Activated CD4-positive, alpha-beta T cell treated with anti-CD3 and anti-CD28 coated beads for 36 hours (primary cell): Measurements from ENCODE around the gene STXBP1. TPM values are rescaled to one million over a fixed set of nuclear protein-coding genes. Genes with fewer than 3 reads are reported as not detected.

Source experiments
- ATAC-seq: fragments of 200-7000 bp; cut with Tn5 transposase; one replicate; pipeline ENCODE4 v1.10.0; 2021; ENCODE audit warnings: mild to moderate bottlenecking, moderate library complexity
- CTCF ChIA-PET: fragments of 350-600 bp; sonication (Branson Sonifier 250); formaldehyde crosslinking; loops from one replicate; lab custom pipeline; 2021; ENCODE audit warnings: antibody characterized with exemption; lab: Charles Lee
- POLR2A ChIA-PET: fragments of 350-600 bp; sonication (Branson Sonifier 250); formaldehyde crosslinking; loops from one replicate; lab custom pipeline; 2021; ENCODE audit warnings: antibody characterized with exemption, inconsistent platforms; lab: Charles Lee
- DNase-seq: peaks from one replicate; pipeline ENCODE4 v3.0.0-alpha.2; 2020
- H3K27ac Mint-ChIP-seq: one replicate; pipeline ENCODE4 v1.8.0; 2021; ENCODE audit warnings: mixed read lengths
- H3K27me3 Mint-ChIP-seq: one replicate; pipeline ENCODE4 v1.8.0; 2021; ENCODE audit warnings: mixed read lengths
- H3K36me3 Mint-ChIP-seq: one replicate; pipeline ENCODE4 v1.8.0; 2021; ENCODE audit warnings: low read depth, mixed read lengths
- H3K4me1 Mint-ChIP-seq: one replicate; pipeline ENCODE4 v1.8.0; 2021; ENCODE audit warnings: mixed read lengths
- H3K4me3 Mint-ChIP-seq: one replicate; pipeline ENCODE4 v1.8.0; 2021; ENCODE audit warnings: mild to moderate bottlenecking, moderate library complexity, mixed read lengths
- H3K9me3 Mint-ChIP-seq: one replicate; pipeline ENCODE4 v1.8.0; 2021; ENCODE audit warnings: low read depth, mixed read lengths
- intact Hi-C, 2 experiments: fragments of 100-400 bp; cut with DNase I in 1 of 2; cut with micrococcal nuclease in 1 of 2; formaldehyde crosslinking; loops; one replicate each; pipeline versions ENCODE4 v1.14.2 to v1.15.1; 2022 to 2024; cut with DNase I, micrococcal nuclease
- total RNA-seq, 2 experiments: library from RNA; stranded (reverse); gene quantifications; one replicate each; pipeline ENCODE4 v1.2.3, GENCODE V29; 2021

Gene STXBP1
- total RNA-seq, 2 experiments from 2014 or later = 15.9 to 18.1 TPM

DNA sequence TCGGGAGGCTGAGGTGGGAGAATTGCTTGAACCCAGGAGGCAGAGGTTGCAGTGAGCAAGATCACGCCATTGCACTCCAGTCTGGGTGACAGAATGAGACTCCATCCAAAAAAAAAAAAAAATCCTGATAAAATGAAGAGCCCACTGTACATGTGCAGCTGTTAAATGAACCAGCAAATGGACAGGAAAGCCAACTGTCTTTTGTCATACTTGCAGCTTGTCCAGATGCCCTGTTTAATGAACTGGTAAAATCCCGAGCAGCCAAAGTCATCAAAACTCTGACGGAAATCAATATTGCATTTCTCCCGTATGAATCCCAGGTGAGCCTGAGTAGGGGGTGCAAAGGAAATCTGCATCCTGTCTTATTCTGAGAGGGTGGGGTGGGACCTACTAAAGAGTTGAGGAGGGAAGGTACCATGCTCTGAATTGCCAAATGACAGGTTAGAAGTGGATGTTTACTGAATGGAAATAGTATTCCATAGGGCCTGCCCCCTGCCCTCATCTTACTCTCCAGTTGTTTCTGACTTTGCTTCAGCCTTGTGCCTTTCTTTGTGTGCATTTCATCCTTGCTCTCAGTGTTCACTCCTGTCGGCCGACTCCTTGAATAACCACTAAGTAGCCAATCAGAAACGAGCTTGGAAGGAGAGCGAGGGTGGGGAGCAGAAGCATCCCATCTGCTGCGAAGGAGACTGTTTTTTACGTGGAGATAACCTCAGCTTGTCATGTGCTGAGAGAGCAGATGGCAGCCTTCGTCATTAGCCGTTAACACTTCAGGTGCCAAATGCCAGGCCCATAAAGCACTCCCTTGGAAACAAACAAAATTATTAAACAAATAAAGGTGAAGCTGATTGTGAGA lies 49.0 kb downstream of the STXBP1 start:
- Mint-ChIP-seq H3K4me1 (no peaks in the 10 kb centered on the region), H3K36me3 (no peaks in the 10 kb centered on the region)

DNA sequence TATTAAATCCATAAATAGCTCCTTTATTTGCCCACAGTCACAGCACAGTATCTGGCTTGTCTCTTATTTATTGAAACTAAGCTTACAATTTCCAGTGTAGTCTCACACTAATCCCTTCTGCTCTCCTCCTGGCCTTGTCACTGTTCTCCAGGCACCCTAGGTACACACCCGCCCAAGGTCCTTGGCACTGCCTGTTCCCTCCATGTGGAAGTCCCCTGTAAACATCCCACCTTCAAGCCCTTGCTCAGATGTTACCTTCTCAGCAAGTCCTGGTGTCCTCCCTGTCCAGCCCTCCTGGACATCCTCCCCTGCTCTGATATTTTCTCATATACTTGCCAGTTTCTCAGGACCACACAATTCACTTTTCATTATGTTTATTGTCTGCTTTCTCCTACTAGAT lies 50.5 kb downstream of the STXBP1 start:
- POLR2A ChIA-PET = no interaction called here
- intact Hi-C loops = no loop called here
- no peaks in the 10 kb centered on the region for H3K4me1 Mint-ChIP-seq
- no peak for DNase-seq
- no peaks in the 10 kb centered on the region for H3K9me3 Mint-ChIP-seq
- CTCF ChIA-PET = interaction anchor here (0.7 kb wide), 1 partner anchor 31 kb away, joined by 3 read pairs; no protein-coding TSS in a partner anchor
- no peaks in the 10 kb centered on the region for H3K27me3 Mint-ChIP-seq
- H3K4me3 Mint-ChIP-seq = no peak overlapping the region
- ATAC-seq = no peak
- no peaks in the 10 kb centered on the region for H3K36me3 Mint-ChIP-seq
- no peak overlapping the region for H3K27ac Mint-ChIP-seq

More for the DNA sequence above, 49.0 kb downstream of the STXBP1 start:
- Mint-ChIP-seq H3K27me3 (no peaks in the 10 kb centered on the region), H3K4me3 (no peak overlapping the region), H3K9me3 (no peaks in the 10 kb centered on the region), H3K27ac (no peak overlapping the region)
- POLR2A ChIA-PET = no interaction called here
- ATAC-seq = no peak
- DNase-seq = no peak
- intact Hi-C loops = no loop called here
- CTCF ChIA-PET = interaction anchor here (1.1 kb wide), 1 partner anchor 9 kb away, joined by 3 read pairs; no protein-coding TSS in a partner anchor

DNA sequence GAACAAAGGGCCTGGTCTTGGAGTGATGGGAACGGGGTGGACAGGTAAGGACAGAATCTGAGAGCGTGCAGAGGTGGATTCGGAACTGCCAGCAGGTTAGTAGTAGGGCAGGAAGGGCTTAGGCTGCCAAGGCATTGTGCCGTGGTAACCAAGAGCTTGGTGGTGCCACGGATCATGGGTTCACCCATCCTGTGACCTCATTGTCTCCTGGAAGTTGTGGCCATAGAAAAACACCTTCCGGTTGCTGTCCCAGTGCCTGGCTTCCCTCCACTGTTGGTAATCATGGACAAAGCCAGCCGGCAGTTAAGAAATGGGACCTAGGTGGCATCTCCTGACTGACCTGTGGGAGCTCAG lies 52.2 kb downstream of the STXBP1 start:
- Mint-ChIP-seq H3K27ac (no peak overlapping the region), H3K36me3 (no peaks in the 10 kb centered on the region), H3K9me3 (no peaks in the 10 kb centered on the region), H3K4me1 (no peaks in the 10 kb centered on the region), H3K4me3 (no peak overlapping the region), H3K27me3 (no peaks in the 10 kb centered on the region)
- ChIA-PET CTCF (no interaction called here), POLR2A (no interaction called here)
- DNase-seq (no peak), ATAC-seq (no peak)
- intact Hi-C loops = no loop called here

DNA sequence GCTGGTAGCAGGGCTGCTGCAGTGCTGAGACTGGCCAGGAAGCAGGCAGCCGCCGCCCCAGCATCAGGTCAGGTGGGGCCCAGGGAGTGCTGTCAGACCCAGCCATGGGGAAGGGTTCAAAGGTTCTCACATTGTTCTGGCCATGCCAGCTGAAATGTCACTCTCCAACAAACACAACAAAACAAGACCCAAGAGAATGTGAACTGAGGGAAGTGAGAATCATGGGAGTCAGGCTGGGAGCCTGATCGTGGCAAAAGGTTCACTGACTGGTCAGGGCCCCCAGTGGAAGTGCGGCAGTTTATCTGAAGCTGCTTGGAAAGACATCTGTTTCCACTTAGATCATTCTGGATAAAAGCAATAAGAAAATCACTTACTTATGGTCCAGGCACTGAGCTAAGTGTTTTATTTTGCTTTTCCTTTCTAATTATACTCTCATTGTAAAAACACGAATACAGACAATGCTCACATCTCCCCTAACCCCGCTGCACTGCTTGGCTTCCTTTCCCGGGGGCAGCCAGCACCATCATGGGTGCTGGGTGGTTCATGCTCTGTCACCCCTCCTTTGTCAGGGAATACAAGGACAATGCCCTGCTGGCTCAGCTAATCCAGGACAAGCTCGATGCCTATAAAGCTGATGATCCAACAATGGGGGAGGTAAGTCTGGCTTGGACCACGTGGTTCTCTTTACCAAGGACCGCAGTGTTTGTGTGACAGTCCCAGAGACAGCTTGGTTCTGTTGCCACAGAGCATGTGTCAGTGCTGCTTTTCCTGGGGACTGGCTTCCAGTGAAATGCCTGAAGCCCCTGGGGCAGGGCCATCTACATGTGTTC lies 52.8 kb downstream of the STXBP1 start:
- no peaks in the 10 kb centered on the region for H3K4me1 Mint-ChIP-seq

DNA sequence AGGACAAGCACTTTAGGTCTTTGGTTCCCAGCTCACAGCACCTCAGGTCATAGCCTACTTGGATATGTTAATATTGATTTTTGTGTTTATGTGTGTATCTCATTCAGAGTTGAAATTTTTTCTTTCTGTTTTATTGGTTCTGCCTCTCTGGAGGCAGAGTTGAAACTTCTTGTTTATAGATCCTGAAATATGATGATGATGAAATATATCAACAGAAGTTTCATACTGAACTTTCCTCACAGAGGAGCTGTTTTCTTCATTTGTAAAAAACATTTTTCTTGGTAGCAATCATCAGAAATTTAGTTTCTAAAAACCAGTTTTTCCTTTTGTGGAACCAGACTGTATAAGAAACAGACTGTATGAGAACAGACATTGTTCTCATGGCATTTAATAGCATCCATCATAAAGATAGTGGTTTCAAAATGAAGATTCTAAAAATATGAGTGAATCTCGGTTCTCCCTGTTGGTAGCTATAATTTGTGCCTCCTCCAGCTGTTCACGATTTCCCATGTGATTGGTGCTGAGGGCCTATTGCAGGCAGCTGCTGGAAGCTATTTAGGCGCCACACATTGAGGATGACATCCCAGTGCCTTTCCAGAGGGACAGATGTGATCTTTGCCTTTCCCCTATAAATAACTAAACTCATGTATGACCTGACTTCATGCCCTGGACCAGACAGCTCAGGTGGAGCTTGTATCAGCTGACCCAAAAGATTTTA lies 55.2 kb downstream of the STXBP1 start:
- H3K27me3 Mint-ChIP-seq = no peaks in the 10 kb centered on the region
- DNase-seq (no peak), ATAC-seq (no peak)
- no peaks in the 10 kb centered on the region for H3K36me3 Mint-ChIP-seq
- no peaks in the 10 kb centered on the region for H3K9me3 Mint-ChIP-seq
- H3K4me3 Mint-ChIP-seq = no peak overlapping the region
- ChIA-PET POLR2A (no interaction called here), CTCF (interaction anchor here (0.6 to 1.7 kb wide), 6 partner anchors 16 to 272 kb away, joined by 3 to 5 read pairs (median 3); partner anchors contain the start of genes PIP5KL1 and TOR2A)
- intact Hi-C loops = no loop called here
- no peaks in the 10 kb centered on the region for H3K4me1 Mint-ChIP-seq
- H3K27ac Mint-ChIP-seq = no peak overlapping the region

More for the DNA sequence above, 52.8 kb downstream of the STXBP1 start:
- H3K36me3 Mint-ChIP-seq = no peaks in the 10 kb centered on the region
- no peaks in the 10 kb centered on the region for H3K27me3 Mint-ChIP-seq
- H3K4me3 Mint-ChIP-seq = no peak overlapping the region
- POLR2A ChIA-PET = no interaction called here
- no peak overlapping the region for H3K27ac Mint-ChIP-seq
- CTCF ChIA-PET = interaction anchor here (0.7 kb wide), 1 partner anchor 70 kb away, joined by 5 read pairs; no protein-coding TSS in a partner anchor
- intact Hi-C loops = no loop called here
- ATAC-seq = no peak
- no peak for DNase-seq
- H3K9me3 Mint-ChIP-seq = no peaks in the 10 kb centered on the region

DNA sequence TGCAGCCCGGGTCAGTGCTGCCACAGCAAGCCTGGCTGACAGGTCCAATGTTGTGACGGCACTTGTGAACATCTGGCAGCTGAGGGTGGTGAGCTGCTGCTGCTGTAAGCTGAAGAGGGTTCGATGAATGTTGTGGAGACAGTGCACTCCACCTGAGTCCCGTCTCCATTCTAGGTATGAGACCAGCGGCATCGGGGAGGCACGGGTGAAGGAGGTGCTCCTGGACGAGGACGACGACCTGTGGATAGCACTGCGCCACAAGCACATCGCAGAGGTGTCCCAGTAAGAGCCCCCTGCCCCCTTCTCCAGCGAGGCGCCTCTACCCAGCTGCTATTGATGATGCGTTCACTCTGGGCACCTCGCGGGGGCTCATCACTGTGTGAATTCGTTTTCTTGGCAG lies 55.8 kb downstream of the STXBP1 start:
- no peaks in the 10 kb centered on the region for H3K4me1 Mint-ChIP-seq
- no peak overlapping the region for H3K4me3 Mint-ChIP-seq
- ATAC-seq (no peak), DNase-seq (no peak)
- intact Hi-C loops = no loop called here
- H3K27me3 Mint-ChIP-seq = no peaks in the 10 kb centered on the region
- ChIA-PET CTCF (interaction anchor here (0.6 to 1.7 kb wide), 5 partner anchors 17 to 263 kb away, joined by 3 to 5 read pairs (median 3); partner anchors contain the start of genes PIP5KL1 and TOR2A), POLR2A (no interaction called here)
- no peak overlapping the region for H3K27ac Mint-ChIP-seq
- H3K36me3 Mint-ChIP-seq = no peaks in the 10 kb centered on the region
- no peaks in the 10 kb centered on the region for H3K9me3 Mint-ChIP-seq

DNA sequence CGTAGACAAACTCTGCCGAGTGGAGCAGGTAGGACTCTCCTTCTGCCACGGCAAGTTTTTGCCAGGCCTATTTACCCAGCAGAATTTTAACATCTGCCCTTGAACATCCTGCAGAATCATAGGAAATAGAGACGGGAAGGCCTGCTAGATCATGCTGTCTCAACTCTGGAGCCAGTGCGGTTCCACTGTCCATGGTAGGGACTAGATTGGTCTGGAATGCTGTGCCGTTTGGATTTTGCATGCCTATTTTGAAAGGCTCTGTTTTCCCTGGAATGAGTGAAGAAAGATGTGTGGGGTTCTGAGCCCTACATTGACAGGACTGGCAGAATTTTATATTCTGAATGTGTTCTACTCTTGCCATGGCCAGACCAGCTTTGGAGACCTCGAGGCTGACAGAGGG lies 61.2 kb downstream of the STXBP1 start:
- no peak for ATAC-seq
- Mint-ChIP-seq H3K4me3 (no peak overlapping the region), H3K9me3 (no peaks in the 10 kb centered on the region), H3K27ac (no peak overlapping the region), H3K27me3 (no peaks in the 10 kb centered on the region), H3K36me3 (no peaks in the 10 kb centered on the region), H3K4me1 (no peaks in the 10 kb centered on the region)
- intact Hi-C loops = no loop called here
- CTCF ChIA-PET = no interaction called here
- POLR2A ChIA-PET = no interaction called here
- no peak for DNase-seq

DNA sequence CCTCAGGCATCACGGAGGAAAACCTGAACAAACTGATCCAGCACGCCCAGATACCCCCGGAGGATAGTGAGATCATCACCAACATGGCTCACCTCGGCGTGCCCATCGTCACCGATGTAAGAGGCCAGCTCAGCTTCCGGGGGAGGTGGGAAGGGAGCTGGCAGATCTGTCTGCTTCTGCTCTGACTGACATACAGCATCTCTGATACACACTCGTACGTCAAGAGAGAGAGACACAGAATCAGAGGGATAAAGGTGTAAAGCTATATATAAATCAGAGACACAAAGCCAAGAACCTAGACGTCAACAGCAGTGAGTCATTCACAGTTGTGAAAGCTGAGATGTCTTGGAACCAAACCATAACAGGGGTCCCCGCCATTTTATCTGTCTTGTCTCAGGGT lies 64.6 kb downstream of the STXBP1 start:
- CTCF ChIA-PET = no interaction called here

DNA sequence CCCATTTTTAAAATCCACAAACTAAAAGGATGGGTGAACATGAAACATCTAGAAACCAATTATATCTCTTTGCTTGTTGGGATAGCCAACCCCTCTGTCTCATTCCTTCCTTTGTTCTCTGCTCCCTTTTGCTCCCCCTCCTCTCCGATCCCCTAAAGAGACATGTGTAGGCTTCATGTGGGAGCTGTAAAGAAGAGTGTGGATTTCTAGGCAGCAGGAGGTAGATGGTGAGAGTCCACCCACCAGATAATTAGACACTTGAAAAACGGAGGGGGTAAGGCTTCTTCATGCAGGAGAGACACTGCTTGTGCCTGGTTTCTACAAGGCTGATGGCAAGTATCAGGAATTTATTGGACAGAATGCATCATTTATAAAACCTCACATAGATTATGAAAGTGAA lies 67.4 kb downstream of the STXBP1 start:
- no peak for ATAC-seq
- ChIA-PET POLR2A (no interaction called here), CTCF (no interaction called here)
- DNase-seq = no peak
- H3K4me1 Mint-ChIP-seq = no peaks in the 10 kb centered on the region
- no peaks in the 10 kb centered on the region for H3K27me3 Mint-ChIP-seq
- H3K36me3 Mint-ChIP-seq = no peaks in the 10 kb centered on the region
- H3K27ac Mint-ChIP-seq = no peak overlapping the region
- no peaks in the 10 kb centered on the region for H3K9me3 Mint-ChIP-seq
- intact Hi-C loops = no loop called here
- no peak overlapping the region for H3K4me3 Mint-ChIP-seq

More for the DNA sequence above, 64.6 kb downstream of the STXBP1 start:
- H3K9me3 Mint-ChIP-seq = no peaks in the 10 kb centered on the region
- ATAC-seq (no peak), DNase-seq (no peak)
- intact Hi-C loops = no loop called here
- H3K27ac Mint-ChIP-seq = no peak overlapping the region
- H3K4me1 Mint-ChIP-seq = no peaks in the 10 kb centered on the region
- POLR2A ChIA-PET = no interaction called here
- H3K4me3 Mint-ChIP-seq = no peak overlapping the region
- no peaks in the 10 kb centered on the region for H3K36me3 Mint-ChIP-seq
- H3K27me3 Mint-ChIP-seq = no peaks in the 10 kb centered on the region

DNA sequence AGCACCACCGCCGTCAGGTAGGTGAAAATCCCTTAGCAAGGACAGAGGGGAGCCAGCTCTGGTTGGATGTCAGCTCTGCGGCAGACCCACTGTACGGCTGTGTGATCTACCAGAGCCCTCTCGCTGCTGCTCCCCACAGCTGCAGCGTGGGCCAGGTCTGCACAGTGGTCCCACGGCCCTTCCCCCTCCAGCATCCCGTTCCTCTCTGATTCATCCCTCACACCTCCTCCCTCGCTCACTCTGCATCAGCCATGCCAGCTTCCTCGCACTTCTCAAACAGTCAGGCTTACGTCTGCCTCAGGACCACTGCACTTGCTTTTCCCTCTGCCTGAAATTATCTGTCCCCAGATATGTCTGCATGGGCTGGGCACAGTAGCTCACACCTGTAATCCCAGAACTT lies 68.1 kb downstream of the STXBP1 start:
- ChIA-PET CTCF (interaction anchor here (0.6 to 1.4 kb wide), 3 partner anchors 39 to 82 kb away, joined by 3 to 4 read pairs (median 3); no protein-coding TSS in a partner anchor), POLR2A (no interaction called here)
- ATAC-seq = no peak
- H3K27me3 Mint-ChIP-seq = no peaks in the 10 kb centered on the region
- H3K4me1 Mint-ChIP-seq = no peaks in the 10 kb centered on the region
- no peak overlapping the region for H3K27ac Mint-ChIP-seq
- intact Hi-C loops = no loop called here
- H3K4me3 Mint-ChIP-seq = no peak overlapping the region
- no peak for DNase-seq
- no peaks in the 10 kb centered on the region for H3K36me3 Mint-ChIP-seq
- H3K9me3 Mint-ChIP-seq = no peaks in the 10 kb centered on the region

DNA sequence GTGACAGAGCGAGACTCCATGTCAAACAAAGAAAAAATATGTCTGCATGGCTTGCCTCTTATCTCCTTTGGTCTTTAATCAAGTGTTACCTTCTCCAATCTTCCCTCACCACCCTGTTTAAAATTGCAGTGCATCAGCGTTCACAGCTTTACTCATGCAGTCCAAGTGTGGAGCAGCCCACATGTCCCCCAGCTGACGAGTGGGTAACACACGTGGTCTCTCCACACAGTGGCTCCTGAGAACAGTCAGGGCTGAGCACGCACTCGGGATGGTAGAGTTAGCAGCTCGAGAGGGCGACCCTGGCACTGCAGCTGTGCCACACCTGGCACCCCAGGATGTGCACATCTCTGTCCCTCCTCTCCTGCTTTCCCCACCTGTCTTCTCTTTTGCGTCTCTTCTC lies 68.8 kb downstream of the STXBP1 start:
- POLR2A ChIA-PET = no interaction called here
- CTCF ChIA-PET = interaction anchor here (0.6 to 1.4 kb wide), 4 partner anchors 23 to 82 kb away, joined by 3 to 4 read pairs (median 3); no protein-coding TSS in a partner anchor
- H3K27ac Mint-ChIP-seq = no peak overlapping the region
- H3K36me3 Mint-ChIP-seq = no peaks in the 10 kb centered on the region
- H3K4me3 Mint-ChIP-seq = no peak overlapping the region
- ATAC-seq = no peak
- H3K9me3 Mint-ChIP-seq = no peaks in the 10 kb centered on the region
- intact Hi-C loops = no loop called here
- no peak for DNase-seq
- no peaks in the 10 kb centered on the region for H3K27me3 Mint-ChIP-seq
- no peaks in the 10 kb centered on the region for H3K4me1 Mint-ChIP-seq
